ENCODE data around the gene KRTAP4-8. TPM values are rescaled to one million over a fixed set of nuclear protein-coding genes. Genes with fewer than 3 reads are reported as not detected.
"Not testable (repeated sequence)": the region's sequence is repeated elsewhere in the genome, so short reads cannot be mapped to it uniquely, and the experiment has no call there.

Gene KRTAP4-8
- polyA plus RNA-seq, 1 donor (not counting 4 experiments of a cell fraction or from before 2014, with no cell fraction given), result not detected

DNA sequence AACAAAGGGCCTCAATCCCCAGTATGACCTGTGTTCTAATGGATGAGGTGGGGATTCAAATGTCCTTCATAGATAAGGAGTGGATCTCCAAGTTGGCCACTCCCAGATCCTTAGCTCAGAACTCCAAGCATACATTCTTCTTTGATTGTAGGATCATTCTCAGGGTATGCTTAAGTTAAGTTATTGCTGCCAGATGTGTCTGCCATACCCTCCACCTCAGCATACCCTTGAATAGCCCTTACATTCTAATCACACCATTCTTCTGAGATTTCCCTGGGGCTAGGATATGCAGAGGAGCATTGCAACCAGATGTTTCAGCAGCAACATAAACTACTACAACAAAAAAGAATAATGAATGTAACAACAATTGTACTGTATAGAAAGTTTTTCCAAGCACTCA is 30.7 kb downstream of the KRTAP4-8 start:
- Histone ChIP-seq H3K9me1 (ENCODE audit: control insufficient read depth, extremely low read depth, insufficient read depth, low read length) (no peaks in the 10 kb centered on the region), H3K27me3 (ENCODE audit: control insufficient read depth, extremely low read depth, insufficient read depth, low read length) (no peaks in the 10 kb centered on the region), H3K27ac (ENCODE audit: control insufficient read depth, insufficient read depth, low read length) (no peak overlapping the region), H3K4me2 (ENCODE audit: control insufficient read depth, extremely low read depth, insufficient read depth, low read depth, low read length) (no peak overlapping the region), H3K36me3 (ENCODE audit: control insufficient read depth in 2 of 2, extremely low read depth in 1 of 2, insufficient read depth in 2 of 2, low read length in 2 of 2) (no peaks in the 10 kb centered on the region), H2AFZ (ENCODE audit: control insufficient read depth, low read length) (no peak overlapping the region), H4K20me1 (ENCODE audit: control insufficient read depth, extremely low read depth, insufficient read depth, low read length) (no peaks in the 10 kb centered on the region), H3K79me2 (ENCODE audit: control insufficient read depth, insufficient read depth, low read length) (no peaks in the 10 kb centered on the region), H3K4me1 (ENCODE audit: control insufficient read depth, extremely low read depth, insufficient read depth, low read length) (peaks cover 18% of the 10 kb centered on the region), H3K4me3 (ENCODE audit: control insufficient read depth in 2 of 3, extremely low read depth in 1 of 3, insufficient read depth in 2 of 3, low read depth in 1 of 3, low read length in 3 of 3) (no peak overlapping the region), H3K9me3 (ENCODE audit: control insufficient read depth, low read depth, low read length) (no peaks in the 10 kb centered on the region), H3K9ac (ENCODE audit: control insufficient read depth, extremely low read depth, insufficient read depth, low read length) (no peak overlapping the region)
- no peak for DNase-seq (ENCODE audit: low read depth, low spot score)
- dilution Hi-C loops (cut with MboI; ENCODE audit: extremely low pct_ligation_motif_present, low sequenced_read_pairs), result no loop called here
- peak; percentile 51 for FAIRE-seq
- no peak for TF ChIP-seq EZH2 (IDR thresholded peaks at IDR 0.05; ENCODE audit: low read length)
- TF ChIP-seq, protein P1, sequence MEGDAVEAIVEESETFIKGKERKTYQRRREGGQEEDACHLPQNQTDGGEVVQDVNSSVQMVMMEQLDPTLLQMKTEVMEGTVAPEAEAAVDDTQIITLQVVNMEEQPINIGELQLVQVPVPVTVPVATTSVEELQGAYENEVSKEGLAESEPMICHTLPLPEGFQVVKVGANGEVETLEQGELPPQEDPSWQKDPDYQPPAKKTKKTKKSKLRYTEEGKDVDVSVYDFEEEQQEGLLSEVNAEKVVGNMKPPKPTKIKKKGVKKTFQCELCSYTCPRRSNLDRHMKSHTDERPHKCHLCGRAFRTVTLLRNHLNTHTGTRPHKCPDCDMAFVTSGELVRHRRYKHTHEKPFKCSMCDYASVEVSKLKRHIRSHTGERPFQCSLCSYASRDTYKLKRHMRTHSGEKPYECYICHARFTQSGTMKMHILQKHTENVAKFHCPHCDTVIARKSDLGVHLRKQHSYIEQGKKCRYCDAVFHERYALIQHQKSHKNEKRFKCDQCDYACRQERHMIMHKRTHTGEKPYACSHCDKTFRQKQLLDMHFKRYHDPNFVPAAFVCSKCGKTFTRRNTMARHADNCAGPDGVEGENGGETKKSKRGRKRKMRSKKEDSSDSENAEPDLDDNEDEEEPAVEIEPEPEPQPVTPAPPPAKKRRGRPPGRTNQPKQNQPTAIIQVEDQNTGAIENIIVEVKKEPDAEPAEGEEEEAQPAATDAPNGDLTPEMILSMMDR (optimal IDR thresholded peaks at IDR 0.05 in 1 of 3, IDR thresholded peaks at IDR 0.05 in 1 of 3, conservative IDR thresholded peaks at IDR 0.05 in 1 of 3; ENCODE audit: extremely low read depth in 1 of 3, insufficient read depth in 2 of 3, low read length in 3 of 3), result no peak

DNA sequence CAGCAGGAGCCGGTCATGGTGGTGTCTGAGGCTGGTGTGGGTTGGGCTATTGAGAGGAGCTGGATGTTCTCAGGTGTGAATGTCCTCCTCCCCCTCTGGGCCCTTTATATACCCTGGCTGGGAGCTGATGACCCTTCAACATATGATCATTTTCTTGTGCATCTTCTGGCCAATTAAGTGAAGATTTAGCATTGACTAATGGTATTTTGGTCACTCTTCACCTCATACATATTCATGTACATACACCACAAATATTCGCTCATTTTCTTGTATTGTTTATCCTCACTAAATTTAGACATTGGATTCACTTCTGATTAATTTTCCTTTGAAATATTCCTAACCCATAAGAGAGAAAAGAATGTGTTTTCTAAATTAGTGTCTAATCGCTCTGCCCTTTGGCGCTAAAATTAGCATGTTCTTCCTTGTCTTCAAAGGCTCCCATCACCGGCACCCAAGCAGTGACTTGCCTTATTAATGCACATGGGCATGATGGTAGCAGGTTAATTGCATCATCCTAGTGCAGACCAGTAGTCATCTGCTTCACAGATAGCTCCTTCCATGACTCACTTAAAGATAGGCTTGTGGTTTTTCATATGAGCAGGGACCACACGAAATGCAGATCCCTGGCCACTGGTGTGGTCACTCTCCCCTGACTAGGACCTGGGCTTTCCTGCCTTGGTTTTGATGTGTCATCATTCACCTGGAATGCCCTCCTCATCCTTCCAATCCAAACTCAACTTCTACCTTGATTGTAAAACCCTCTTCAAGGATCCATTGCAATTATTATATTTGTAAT is 31.9 kb downstream of the KRTAP4-8 start, which contains the start of gene KRTAP2-4:
Gene KRTAP2-4, minus strand, starts transcription at position 51 of the 796 bp plus-strand sequence. Its CDS starts 34 bp downstream, at position 17.
- Histone ChIP-seq H3K9me1 (ENCODE audit: control insufficient read depth, extremely low read depth, insufficient read depth, low read length) (no peaks in the 10 kb centered on the region), H4K20me1 (ENCODE audit: control insufficient read depth, extremely low read depth, insufficient read depth, low read length) (no peaks in the 10 kb centered on the region), H3K9me3 (ENCODE audit: control insufficient read depth, low read depth, low read length) (no peaks in the 10 kb centered on the region), H3K27ac (ENCODE audit: control insufficient read depth, insufficient read depth, low read length) (peak within 1 kb of the TSS; percentile 10), H3K79me2 (ENCODE audit: control insufficient read depth, insufficient read depth, low read length) (no peaks in the 10 kb centered on the region), H3K4me3 (ENCODE audit: control insufficient read depth in 2 of 3, extremely low read depth in 1 of 3, insufficient read depth in 2 of 3, low read depth in 1 of 3, low read length in 3 of 3) (no peak within 1 kb of the TSS), H3K4me1 (ENCODE audit: control insufficient read depth, extremely low read depth, insufficient read depth, low read length) (peaks cover 30% of the 10 kb centered on the region), H3K36me3 (ENCODE audit: control insufficient read depth in 2 of 2, extremely low read depth in 1 of 2, insufficient read depth in 2 of 2, low read length in 2 of 2) (no peaks in the 10 kb centered on the region), H2AFZ (ENCODE audit: control insufficient read depth, low read length) (no peak within 1 kb of the TSS), H3K27me3 (ENCODE audit: control insufficient read depth, extremely low read depth, insufficient read depth, low read length) (no peaks in the 10 kb centered on the region), H3K4me2 (ENCODE audit: control insufficient read depth, extremely low read depth, insufficient read depth, low read depth, low read length) (no peak within 1 kb of the TSS), H3K9ac (ENCODE audit: control insufficient read depth, extremely low read depth, insufficient read depth, low read length) (no peak within 1 kb of the TSS)
- DNase-seq (ENCODE audit: low read depth, low spot score) (peak; percentile 98), FAIRE-seq (peak; percentile 98)
- TF ChIP-seq, protein P1 (optimal IDR thresholded peaks at IDR 0.05 in 1 of 3, IDR thresholded peaks at IDR 0.05 in 1 of 3, conservative IDR thresholded peaks at IDR 0.05 in 1 of 3; ENCODE audit: extremely low read depth in 1 of 3, insufficient read depth in 2 of 3, low read length in 3 of 3), result no peak
- TF ChIP-seq EZH2 (IDR thresholded peaks at IDR 0.05; ENCODE audit: low read length), result no peak
- dilution Hi-C loops (cut with MboI; ENCODE audit: extremely low pct_ligation_motif_present, low sequenced_read_pairs), result no loop called here

DNA sequence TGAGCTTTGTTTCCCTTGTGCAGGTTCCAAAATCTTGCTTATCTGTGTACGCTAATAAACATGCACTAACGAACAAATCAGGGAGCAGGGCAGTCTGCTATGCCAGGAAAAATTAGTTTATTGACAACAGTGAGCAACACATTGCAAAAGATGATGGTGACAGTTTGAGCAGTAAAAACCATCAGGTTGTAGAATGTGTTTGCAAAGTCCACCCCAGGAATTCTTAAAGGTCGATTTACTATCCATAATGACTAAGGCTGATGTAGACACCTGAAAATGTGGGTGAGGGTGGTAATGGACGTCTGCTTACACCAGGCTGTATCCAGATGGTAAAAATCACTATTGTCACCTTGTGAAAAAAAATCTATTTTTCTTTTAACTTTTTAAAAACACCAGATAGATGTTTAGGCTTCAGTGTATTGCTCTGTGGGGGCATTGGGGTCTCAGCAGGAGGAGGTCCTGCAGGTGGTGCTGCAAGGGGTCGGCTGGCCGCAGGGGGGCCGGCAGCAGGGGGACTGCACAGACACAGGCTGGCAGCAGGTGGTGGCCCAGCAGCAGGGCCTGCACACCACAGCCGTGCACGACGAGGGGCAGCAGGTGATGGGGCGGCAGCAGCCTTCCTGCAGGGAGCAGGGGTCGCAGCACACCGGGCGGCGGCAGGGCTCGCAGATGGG is 32.8 kb downstream of the KRTAP4-8 start:
- H3K9ac ChIP-seq (ENCODE audit: control insufficient read depth, extremely low read depth, insufficient read depth, low read length); H3K4me2 ChIP-seq (ENCODE audit: control insufficient read depth, extremely low read depth, insufficient read depth, low read depth, low read length); H3K36me3 ChIP-seq (ENCODE audit: control insufficient read depth in 2 of 2, extremely low read depth in 1 of 2, insufficient read depth in 2 of 2, low read length in 2 of 2); H3K27me3 ChIP-seq (ENCODE audit: control insufficient read depth, extremely low read depth, insufficient read depth, low read length); DNase-seq (ENCODE audit: low read depth, low spot score); H3K4me3 ChIP-seq (ENCODE audit: control insufficient read depth in 2 of 3, extremely low read depth in 1 of 3, insufficient read depth in 2 of 3, low read depth in 1 of 3, low read length in 3 of 3); H3K27ac ChIP-seq (ENCODE audit: control insufficient read depth, insufficient read depth, low read length); H4K20me1 ChIP-seq (ENCODE audit: control insufficient read depth, extremely low read depth, insufficient read depth, low read length); H3K79me2 ChIP-seq (ENCODE audit: control insufficient read depth, insufficient read depth, low read length); H2AFZ ChIP-seq (ENCODE audit: control insufficient read depth, low read length); H3K9me1 ChIP-seq (ENCODE audit: control insufficient read depth, extremely low read depth, insufficient read depth, low read length); dilution Hi-C loops (cut with MboI; ENCODE audit: extremely low pct_ligation_motif_present, low sequenced_read_pairs); H3K9me3 ChIP-seq (ENCODE audit: control insufficient read depth, low read depth, low read length): not testable (repeated sequence)
- FAIRE-seq, result peak; percentile 52
- peaks cover 39% of the 10 kb centered on the region for H3K4me1 ChIP-seq (ENCODE audit: control insufficient read depth, extremely low read depth, insufficient read depth, low read length)

Measured in keratinocyte (primary cell).